Effector CD8-positive, alpha-beta T cell (primary cell): ENCODE data around the gene PIGZ.

Experiments used
- DNase-seq: peaks from one replicate; lab custom pipeline; 2025; lab: John Stamatoyannopoulos, UW

Gene PIGZ

DNA sequence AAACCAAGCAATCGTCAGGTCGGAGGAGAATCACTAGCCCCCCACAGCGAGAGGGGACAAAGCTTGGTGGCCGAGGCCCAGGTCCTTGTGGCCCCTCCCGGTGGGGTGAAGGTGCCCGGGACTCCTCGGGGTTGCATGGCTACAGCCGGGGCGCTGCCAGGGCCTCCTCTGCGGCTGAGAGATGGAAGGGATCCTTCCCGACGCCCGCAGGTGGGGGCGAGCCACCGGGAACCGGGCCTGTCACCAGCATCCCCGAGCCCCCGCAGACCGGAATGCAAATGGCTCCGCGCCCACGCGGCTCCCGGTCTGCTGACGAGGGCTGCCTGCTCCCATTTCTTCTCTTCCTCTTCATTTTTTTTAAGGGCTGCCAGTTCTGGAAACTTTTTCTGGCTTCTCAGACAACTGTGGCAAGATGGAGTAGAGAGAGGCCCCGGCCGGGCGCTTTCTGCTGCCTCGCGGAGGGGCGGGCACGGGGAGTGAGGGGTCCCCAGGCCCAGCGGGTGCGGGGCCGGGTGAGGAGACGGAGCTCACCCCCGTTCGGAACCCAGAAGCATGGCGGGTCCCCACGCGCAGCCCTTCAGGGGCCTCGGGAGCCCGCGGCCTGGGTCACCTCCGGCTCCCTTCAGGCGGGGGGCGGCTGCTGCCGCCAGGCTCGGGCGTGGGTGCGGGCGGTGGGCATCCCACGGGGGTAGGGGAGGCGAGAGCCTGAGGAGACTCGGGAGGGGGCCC lies 33.5 kb upstream of the PIGZ start:
- no peak for DNase-seq

DNA sequence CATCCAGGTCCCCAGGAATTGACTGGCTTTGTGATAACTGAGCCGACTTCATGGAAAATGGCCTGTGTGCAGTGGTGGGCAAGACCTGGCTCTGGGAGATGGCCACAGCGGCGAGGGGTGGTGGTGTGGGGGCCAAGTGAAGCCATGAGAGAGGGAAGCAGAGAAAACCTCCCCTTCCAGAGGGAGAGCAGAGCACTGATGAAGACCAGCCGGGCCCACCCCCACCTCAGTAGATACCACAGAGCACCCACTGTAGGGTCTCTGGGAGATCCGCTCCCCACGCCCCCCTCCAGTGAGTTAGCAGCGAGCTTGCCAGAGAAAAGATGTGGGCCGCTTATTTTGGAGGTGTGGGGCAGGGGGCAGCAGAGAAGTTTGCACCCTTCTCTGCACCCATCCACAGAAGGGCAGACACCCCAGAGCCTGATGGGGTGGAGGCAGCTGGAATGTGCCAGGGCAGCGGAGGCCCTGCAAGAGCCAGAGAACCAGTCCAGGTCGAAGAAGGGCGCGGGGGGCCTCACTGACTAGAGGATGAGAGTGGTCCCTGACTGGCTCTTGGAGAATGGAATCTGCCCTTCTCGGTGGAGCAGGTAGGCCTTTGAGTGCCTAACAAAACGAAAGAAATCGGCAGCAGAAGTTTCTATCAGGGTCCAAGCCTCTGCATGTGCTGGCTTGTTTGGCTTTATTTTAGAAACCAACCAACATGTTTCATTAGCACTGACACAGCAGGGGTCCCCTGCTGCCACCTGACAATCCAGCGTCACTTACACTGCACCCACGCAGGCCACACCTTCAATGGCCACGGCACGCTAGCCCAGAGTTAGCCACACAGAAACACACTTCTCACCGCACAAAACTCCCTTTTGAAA lies 32.7 kb upstream of the PIGZ start:
- DNase-seq: no peak

DNA sequence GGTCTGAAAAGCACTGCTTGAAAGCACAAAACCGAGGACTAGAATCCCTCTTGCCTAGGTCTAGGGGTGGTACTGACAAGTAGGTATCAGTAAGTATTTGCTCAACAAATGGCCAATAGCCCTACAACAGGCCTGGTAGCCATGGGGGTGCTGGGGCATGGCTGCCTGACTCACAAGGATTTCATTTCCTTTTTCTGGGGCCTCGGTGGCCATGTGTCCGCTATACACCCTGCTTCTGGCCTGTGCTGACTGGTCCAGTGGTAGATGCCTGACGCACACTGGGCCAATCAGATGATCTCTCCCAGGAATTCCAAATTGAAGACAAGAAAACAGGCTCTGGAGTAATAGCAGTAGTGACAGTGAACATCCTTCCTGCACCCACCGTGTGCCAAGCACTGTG lies 31.6 kb upstream of the PIGZ start:
- no peak for DNase-seq

DNA sequence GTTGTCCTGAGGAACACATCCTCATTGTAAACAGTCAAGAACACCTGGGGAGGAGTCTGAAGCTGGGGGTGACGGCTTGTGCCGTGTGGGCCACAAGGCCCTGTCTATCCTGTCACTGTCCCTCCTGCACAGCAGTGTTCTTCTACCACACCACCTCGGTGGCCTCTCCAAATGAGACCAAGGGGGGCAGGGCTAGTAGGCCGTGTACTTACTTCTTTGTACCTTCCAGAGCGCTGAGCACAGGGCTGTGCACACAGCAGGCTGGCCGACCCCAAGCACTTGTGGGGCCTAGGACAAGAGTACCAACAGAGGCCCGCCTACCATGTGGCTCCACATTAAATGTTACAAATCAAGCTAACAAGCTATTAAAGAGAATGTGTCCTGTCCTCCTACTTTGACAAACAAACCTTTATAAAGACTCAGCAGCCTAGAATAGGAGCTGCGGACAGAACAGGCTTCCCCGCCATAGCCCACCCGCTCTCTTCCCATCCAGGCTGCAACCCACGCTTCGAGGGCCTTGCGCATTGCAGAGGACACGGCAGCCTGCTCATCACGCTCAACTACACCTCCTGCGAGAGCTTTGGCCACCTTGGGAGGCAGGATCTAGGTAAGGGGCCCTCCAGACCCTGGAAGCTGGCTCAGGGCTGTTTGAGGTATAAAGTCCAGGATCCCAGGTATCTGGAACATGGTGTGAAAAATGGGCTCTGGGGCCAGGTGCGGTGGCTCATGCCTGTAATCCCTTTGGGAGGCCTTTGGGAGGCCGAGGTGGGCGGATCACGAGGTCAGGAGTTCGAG lies 30.5 kb upstream of the PIGZ start:
- no peak for DNase-seq

DNA sequence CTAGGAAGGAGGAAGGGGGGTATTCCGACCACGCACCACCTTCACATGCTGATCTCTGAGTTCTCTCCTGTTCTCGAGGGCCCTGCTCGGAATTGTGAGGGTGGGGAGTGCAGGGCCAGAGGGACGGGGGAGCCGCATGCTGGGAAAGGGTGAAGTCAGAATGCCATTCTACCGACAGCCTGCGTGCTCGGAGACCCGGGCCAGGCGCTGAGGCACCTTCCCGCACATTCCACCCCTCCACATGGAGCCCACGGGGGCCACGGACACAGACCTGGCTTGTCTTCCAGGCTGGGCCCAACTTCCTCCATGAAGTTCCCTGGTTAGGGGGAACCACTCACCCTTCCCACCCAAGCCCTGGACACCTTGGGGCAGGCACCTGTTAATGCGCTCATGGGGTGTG lies 28.7 kb upstream of the PIGZ start:
- DNase-seq: no peak

DNA sequence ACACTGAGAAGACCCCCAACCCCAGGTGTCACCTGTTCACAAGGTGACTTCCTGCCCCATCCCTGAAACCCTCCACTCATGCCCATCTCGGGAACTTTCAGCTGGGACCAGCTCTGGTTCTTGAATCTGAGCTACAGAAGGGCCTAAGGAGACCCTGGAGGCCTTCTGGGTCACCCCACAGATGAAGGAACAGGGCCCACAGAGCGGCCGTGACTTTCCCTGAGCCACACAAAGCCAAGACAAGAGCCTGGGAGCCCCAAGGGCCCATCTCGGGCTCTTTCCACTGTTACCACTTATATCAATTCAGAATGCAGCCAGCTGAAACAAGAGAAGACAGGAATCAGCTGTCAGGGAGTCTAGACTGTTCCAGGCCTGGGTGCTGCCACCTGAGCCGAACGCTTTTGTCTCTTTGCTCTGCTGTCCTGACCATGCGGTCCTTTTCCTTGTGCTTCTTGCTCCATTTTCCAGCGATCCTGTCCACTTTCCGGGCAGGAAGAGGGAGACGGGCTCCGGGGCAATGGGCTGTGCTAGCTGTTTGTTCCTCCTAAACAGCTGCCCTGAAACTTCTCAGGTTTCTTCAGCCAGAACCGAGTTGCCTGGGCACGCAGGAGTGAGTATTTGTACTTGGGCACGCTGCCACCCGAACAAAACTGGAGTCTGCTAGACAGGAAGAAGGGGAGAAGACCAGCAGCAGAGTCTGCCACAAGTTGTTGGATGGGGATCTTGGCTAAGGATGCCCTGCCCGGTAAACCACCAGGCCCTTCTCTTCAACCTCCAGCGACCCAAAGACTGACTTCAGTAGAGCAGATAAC lies 28.0 kb upstream of the PIGZ start:
- DNase-seq: no peak

DNA sequence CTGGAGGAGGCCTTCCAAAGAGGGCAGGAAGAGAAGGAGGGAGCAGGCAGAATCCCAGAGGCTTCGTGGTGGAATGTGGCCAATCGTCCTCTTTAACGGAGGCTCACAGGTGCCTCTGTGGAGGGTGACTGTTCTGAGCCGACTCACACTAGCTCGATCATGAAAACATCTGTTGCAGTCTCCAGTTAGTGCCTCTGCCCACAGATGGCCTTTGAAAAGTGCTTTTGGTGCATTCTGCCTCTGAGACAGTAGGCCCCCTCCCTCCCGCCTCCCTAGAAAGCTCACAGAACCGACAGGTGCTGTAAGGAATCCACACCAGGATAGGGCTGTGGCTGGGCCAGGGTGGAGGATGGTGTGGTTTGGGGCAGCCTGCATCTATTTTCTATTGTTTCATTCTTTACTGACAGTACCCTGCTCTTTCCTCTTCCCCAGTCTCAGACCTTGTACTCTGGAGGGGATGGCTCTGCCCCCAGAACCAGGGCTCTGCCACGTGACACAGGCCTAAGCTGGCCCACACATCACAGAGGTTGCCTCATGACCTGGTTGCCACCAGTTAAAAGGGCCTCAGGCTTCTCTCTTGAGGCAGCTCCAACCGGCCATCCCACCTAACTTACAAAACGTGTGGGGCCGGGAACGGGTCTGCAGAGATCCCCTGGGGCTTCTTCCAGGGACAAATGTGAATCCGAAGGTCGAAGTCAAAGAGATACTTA lies 27.2 kb upstream of the PIGZ start:
- DNase-seq: no peak

DNA sequence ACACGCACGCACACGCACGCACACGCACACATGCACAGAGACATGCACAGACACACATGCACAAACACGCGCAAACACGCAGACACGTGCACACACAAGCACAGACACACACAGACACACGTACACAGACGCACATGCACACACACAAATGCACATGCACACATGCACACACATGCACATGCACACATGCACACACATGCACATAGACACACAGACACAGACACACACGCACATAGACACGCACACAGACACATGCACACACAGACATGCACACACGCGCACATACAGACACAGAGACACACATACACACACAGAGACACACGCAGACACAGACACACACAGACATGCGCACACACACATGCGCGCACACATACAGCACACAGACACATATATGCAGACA lies 26.4 kb upstream of the PIGZ start:
- no peak for DNase-seq

DNA sequence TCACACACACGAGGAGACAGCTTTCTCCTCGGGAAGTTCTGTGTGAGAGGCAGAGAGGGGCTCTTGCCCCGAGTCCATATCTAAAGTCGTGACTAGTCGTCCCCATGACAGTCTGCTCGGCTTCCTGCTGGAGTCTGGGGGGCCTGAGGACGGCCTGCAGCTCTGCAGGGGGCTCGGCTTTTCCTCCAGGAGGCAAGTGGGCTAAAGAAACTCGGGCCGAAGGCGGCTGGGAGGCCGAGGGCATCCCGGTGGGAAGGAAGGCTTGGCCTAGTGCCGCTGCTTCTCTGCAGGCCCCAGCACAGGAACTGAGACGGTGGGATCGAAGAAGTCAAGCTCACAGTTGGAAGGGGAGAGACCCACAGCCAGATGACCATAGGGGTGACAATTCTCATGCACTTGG lies 25.4 kb upstream of the PIGZ start:
- no peak for DNase-seq

DNA sequence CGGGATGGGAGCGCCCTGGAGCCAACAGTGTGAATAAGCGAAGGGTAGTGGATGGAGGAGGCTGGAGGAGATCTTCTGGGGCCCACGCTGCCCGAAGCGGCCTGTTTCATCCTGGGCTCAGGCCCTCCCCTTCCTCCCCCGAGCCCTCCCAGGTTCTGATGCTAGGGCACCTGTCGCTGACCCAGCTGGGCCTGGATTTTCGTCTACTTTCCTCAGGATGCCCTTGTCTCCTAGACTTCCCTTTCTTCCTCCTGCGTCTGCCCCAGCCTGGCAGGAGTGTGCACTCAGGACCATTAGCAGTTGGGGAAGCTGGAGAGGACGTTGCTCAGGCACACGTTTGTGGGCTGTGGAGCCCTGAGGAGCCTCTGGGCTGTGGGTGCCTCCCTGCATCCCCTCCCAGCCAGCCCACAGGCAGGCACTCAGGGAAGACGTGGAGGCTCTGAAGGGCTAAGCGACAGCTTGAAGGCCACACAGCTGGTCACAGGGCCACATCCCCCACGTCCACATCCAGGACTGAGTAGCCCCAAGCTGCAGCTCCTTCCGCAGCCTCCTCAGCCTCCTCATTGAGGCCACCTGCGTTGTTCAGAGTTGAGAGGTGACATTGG lies 23.9 kb upstream of the PIGZ start:
- no peak for DNase-seq

DNA sequence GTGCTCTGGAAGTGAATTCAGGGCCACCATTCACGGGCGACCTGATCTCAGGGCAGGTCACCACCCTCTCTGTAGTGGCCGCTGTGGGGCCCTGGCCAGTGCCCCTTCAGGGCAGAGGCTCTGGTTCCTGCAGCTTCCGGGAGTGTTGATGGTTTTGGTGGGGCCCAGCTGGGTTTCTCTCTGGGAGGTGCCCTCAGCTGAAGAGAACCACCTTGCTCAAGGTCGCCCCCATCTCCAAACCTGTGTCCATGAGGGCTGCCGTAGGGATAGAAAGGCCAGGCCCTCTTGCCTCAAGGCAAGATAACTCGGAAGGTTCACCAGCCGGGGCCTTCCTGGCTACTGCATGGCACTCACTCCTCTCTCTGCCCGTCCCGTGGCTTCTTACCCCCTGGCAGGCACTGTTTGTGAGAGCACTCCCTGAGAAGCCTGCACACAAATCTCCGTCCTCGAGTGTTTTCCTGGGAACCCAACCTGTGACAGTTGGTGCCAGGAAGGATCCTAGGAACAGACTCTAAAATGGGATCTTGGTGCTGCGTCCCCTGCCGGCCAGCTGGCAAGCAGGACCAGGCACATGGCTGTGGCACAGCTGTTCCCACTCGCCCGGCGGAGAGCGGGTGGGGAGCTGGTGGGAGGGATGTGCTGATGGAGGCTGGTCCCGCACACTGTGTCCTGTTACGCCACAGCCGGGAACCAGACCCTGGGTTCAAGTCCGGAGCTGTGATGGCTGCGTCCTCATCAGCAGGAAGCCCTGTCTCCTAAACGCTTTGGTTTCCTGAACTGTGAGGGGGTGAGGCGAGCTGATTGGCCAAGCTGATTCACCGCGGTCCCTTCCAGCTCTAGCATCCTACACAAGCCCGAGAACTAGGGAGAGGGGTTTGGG lies 23.2 kb upstream of the PIGZ start:
- no peak for DNase-seq

DNA sequence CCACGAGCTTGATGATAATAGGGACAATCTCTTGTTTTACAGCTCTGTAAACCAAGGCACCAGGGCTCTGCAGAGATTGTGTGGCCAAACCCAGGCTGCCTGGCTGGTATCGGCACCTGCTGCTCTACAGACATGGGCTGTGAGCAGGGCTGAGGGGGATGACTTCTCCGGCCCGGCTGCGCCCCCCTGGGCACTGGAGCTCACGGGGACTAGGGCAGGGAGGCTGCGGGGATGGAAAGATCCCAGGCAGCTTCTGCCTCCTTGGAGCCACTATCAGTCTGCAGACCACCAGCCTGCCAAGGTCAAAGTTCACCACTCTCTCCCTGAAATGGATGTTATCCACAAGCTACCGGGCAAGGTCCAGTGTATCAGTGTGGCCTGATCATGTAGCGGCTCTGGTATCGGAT lies 22.0 kb upstream of the PIGZ start:
- no peak for DNase-seq

DNA sequence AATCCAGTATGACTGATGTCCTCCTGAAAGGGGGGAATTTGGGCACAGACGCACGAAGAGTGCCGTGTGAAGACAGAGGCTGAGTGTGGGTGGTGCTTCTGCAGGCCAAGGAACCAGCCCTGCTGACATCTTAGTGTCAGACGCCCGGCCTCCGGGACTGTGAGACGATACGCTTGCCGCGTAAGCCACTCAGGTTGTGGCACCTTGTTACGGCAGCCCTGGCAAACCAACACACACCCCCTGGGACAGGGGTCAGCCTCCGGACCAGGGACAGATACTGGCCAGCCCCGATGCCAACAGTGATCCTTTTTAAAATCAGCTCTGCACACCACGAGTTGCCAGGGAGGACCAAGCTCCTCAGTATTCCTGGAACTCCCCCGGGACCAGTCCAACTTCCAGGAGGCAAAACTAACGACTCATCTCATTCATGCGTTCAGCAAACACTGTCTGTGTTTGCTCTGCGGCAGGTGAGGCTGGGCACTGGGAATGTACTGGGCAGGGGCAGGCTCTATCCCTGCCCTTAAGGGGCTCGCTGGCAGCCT lies 21.2 kb upstream of the PIGZ start:
- DNase-seq: no peak

DNA sequence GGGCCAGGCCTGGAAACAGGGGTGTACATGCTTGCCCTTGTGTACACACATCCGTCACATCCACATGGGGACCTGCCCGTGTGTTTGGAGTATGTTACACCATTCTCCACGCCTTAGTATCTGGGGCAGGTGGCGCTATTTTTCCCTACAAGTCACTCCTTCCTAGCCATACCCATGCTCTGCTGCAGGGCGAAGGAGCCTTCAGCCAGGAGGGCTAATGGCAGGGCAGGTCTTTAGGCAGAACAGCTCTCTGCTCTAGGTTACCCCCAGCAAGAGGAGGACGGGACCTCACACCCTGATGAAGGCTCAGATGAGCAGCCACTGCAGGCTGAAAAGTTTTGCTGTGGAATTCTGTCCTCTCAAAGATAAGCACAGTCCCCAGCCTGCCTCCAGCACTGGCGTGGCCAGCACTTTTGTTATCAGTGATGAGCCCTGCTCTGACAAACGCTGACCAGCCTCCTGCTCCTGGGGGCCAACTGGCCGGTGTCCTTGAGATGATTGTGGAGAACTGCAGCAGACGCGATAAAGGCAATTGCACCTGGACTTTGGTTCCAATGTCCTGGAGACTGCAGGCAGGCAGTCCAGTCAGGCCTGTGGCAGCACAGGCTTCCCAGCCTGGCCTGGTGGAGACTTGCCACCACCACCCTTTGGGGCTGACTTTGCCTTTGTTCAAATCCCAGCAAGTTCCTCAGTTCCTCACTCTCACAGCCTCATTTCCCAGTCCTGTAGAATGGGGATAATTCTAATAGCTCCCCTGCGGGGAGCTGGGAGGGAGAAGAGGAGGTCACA lies 19.8 kb upstream of the PIGZ start:
- DNase-seq: no peak

DNA sequence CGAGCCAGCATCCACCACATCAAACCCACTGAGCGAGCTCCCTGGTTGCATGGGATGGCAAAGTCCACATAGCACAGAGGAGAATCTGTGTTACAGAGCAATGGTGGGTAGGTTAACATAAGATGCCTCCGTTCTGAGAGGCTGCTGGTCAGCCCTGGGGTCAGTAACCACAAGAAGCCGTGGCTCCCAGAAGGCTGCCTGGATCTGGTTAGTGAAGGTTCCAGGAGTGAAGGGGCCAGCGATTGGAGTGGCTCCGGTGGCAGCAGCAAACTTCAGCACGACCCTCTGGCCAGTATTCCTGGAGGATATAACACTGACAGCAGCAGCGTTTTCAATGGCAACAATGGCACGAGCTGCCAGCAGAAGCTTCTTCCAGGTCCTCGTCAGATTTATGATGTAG lies 18.4 kb upstream of the PIGZ start:
- DNase-seq: no peak

DNA sequence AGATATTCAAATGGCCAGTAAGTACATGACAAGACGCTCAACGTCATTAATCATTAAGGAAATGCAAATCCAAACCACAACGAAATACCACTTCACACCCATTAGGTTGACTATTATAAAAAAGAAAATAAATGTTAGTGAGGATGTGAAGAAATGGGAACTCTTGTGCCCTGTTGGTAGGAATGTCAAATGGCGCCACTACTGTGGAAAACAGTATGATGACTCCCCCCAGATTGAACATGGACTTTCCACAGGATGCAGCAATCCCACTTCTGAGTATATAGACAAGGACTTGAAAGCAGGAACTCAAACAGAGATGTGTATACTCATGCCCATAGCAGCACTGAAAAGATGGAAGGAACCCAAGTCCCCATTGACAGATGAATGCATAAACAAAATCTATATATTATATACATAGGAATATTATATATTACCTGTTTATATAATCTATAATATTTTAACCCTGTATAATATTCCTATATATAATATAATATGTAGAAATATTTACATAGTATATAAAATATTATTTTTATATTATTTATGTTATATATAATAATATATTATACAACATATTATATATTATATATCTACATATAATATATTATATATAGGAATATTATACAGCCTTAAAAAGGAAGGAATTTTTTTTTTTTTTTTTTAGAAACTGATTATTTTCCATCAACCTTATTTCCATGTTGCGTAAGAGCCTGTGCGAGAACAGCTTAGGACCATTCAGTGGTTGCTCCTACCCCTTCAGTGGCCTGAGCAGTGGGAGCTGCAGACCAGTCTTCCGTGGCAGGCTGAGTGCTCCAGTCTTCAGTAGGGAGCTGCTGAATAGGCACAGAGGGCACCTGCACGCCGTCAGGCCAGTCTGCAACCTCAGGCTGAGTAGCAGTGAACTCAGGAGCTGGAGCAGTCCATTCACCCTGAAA lies 17.6 kb upstream of the PIGZ start:
- DNase-seq: no peak

DNA sequence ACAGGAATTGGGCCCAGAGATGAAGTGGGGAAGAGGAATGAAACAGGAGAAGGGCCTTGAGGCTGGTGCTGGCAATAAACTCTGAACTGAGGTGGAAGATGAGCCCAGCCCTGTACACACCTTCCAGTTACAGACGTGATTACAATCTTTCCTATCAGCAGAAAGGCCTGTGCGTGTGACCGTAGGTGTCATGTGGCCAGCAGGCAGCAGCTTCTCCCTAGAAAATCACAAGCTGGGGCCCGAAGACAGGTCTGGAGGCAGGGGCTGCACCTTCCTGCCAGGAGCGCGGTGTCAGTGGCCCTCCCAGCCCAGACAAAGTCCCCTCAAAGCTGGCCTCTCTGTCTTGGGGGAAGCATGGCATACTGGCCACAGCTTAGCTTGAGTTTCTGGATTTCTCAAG lies 16.7 kb upstream of the PIGZ start:
- DNase-seq: no peak

DNA sequence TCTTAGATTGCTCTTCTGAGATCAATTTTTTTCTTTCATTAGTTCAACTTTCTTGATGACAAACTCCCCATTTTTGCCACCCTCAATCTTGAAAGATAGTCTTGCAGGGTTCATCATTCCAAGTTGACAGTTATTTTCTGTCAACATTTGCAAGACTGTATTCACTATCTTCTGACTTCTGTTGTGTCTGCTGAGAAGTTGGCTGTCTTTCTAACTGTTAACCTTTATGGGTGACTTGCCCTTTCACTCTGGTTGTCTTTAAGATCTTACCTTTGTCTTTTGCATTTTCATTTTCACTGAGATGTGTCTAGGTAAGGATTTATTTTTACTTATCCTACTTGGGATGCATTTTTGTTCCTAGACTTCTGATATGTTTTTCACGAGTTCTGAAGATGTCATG lies 14.6 kb upstream of the PIGZ start:
- DNase-seq: no peak
